ENCODE measurements around the gene SLCO4A1.

SLCO4A1 gene

DNA sequence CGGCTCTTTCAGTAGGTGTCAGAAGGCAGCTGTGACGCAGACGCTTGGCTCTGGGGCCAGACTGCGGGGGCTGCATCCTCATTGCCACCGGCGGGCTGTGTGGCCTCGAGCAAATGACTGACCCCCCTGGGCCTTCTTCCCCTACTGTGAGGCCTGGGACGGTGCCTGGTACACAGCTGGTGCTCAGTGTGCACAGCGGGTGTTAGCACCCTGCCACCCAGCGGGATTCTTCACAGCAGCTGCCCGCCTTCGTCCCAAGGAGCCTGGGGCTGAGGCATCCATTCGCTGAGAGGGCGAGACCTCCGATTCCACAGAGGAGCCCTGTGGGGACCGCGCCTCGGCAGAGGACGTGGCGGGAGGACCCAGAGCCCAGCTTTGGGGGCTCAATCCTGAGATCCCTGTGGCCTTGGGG, 10.6 kb downstream of the SLCO4A1 start:
- DNase-seq: no peak

DNA sequence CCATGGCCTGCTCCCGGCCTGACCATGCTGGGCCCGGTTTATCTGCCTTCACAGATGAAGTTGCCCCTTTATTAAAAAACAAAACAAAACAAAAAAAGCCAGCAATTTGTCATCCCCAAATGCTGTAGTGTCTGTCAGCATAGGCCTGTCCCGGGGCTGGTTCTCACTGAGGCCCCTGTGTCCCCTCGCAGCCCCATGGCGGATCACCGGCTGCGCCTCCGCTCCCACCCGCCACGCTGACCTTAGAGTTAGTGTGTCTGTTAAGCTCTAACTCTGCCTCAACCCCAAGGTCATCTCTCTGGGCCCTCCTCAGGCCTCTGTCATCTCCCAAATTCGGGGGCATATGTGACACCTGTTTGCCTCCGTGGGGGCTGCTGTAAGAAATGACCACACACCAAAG, 11.1 kb downstream of the SLCO4A1 start:
- DNase-seq: no peak

DNA sequence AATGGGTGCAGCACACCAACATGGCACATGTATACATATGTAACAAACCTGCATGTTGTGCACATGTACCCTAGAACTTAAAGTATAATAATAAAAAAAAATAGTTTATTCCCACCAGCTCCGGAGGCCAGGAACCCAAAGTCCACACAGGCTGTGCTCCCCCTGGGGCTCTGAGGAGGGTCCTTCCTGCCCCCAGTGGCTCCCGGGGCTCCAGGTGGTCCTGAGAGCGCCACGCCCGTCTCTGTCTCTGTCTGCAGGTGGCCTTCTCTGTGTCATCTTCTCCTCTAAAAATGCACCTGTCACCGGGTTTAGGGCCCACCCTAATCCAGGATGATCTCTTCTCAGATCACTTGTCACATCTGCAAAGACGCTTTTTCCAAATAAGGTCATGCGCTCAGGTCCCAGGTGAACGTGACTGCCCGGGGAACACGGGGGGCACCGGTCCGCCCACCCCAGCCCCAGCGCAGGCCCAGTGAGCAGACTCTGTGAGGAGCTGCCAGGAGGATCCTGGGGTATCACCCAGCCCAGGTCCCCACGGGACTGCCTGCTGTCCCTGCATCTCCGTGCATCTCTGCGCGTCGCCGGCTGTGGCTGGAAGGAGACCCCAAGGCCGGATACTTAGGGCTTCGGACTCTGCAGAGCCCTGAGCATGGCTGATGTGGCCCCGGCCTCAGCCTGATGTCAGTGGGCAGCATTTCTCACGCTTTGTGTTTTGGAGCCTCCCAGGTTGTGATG, 11.8 kb downstream of the SLCO4A1 start:
- DNase-seq: no peak

DNA sequence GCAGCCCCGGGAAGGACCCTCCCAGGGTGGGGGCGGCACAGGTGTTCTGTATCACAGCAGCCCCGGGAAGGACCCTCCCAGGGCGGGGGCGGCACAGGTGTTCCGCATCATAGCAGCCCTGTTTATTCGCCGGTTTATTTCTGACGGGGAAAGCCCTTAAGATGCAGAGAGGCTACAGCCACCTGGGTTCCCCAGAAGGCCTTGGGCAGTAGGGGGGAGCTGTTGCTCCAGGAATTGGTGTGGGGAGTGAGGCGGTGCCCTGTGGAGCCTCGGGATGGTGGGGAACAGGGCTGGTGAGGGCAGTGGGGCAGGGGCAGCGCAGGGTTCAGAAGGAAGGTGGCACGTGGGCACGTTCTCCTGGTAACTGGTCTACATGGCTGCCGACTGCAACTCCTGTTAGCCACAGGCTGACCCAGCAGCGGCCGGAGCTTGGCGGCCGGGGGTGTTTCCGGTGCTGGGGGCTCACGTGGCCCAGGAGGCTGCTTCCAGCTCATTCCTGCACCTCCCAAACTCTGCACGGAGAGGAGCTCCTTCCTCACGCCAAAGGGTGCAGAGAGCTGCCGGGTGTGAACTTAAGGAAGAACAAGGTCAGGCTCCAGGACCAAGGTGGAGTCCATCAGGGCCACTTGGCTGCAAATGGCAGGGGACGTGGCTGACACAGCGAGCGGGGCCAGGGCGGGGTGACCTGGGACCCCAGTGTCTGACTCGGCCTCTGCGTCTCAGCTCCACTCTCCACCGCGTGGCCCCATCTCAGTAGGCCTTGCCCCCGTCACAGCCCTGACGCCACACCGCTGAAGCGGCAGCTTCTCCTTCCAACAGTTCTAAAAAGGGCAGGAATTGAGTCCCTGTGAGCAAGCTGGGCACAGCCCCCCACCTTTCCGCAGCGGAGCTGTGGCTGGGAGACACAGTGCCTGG, 13.2 kb downstream of the SLCO4A1 start:
- DNase-seq: no peak

DNA sequence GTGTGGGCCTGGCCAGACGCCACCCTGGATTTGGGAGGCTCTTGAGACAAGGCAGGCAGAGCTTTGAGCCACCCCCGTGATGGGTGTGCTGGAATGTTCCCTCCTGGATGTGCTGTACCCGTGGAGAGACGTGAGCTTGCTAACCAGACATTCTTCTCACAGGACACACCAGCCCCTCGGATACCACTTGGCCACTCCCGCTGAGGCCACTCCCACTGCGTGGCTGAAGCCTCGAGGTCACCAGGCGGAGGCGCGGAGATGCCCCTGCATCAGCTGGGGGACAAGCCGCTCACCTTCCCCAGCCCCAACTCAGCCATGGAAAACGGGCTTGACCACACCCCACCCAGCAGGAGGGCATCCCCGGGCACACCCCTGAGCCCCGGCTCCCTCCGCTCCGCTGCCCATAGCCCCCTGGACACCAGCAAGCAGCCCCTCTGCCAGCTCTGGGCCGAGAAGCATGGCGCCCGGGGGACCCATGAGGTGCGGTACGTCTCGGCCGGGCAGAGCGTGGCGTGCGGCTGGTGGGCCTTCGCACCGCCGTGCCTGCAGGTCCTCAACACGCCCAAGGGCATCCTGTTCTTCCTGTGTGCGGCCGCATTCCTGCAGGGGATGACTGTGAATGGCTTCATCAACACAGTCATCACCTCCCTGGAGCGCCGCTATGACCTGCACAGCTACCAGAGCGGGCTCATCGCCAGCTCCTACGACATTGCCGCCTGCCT, 14.1 kb downstream of the SLCO4A1 start:
- DNase-seq: no peak

DNA sequence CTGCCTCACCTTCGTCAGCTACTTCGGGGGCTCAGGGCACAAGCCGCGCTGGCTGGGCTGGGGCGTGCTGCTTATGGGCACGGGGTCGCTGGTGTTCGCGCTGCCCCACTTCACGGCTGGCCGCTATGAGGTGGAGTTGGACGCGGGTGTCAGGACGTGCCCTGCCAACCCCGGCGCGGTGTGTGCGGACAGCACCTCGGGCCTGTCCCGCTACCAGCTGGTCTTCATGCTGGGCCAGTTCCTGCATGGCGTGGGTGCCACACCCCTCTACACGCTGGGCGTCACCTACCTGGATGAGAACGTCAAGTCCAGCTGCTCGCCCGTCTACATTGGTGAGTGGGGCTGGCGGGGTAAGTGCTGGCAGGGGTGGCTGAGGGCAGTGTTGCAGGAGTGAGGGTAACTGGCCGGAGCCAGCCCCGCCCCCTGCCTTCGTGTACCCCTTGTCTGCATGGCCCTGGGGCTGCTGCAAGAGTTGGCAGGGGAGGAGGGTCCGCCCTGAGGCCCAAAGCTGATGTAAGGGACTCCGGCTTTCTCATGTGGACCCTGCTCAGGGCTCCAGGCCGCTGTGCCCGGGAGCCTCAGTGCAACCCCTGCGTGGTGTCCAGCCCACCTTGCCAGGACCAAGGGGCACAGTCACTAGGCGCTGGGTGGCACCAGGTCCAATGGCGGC, 14.8 kb downstream of the SLCO4A1 start:
- DNase-seq: no peak

DNA sequence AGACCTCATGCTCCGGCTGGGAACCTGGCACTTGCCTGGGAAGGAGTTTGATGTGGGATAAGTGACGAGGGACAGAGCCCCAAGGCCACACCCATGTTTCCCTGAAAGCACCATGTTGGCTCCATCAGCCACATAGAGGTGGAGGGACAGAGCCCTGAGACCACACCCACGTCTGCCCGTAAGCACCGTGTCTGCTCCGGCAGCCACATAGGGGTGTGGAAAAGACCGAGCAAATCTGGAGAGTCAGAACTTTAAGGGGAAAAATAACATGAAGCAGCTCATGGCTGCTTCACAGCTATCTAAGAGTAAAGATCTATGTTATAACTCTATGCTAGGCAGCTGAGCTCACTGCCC, 15.3 kb downstream of the SLCO4A1 start:
- DNase-seq: no peak

DNA sequence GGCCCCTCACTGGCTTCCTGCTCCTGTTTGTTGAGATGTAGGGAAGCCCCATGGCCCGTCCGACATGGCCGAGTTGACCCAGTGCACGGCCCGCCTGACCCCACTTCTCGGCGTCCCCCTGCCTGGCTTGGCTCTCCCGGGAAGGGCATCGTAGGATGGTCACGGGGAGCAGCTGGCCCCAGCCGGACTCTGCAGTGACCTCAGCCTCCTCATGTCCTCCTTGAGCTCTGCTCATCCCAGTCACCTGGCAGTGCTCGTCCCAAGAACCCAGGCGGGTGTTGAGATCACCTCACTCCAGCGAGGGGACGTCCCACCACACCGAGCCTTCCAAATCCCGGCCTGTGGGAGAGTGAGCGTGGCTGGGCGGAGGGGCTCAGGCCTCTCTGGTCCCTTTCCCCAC, 15.7 kb downstream of the SLCO4A1 start:
- no peak for DNase-seq

DNA sequence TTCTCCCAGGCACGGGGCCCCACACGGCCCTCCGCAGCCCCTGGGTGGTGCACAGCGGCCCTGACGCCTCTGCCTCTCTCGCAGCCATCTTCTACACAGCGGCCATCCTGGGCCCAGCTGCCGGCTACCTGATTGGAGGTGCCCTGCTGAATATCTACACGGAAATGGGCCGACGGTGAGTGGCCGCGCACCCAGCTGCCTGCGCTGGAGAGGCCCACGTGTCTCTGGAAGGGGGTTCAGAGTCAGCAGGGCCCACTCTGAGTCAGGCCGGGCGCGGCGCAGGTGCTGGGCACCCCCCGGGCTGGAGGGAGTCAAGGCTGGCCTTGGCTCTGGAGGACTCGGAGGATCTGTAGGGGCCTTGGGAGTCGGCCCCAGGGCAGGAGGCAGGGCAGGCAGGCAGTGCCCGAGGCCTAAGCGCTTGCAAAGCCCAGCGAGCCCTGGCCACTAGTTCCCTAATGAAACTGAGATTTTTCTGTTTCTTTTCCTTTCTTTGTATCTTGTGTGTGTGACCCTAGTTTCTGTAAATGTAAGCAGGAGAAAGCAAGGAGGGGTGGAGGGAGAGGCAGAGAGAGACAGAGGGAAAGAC, 16.4 kb downstream of the SLCO4A1 start:
- no peak for DNase-seq

DNA sequence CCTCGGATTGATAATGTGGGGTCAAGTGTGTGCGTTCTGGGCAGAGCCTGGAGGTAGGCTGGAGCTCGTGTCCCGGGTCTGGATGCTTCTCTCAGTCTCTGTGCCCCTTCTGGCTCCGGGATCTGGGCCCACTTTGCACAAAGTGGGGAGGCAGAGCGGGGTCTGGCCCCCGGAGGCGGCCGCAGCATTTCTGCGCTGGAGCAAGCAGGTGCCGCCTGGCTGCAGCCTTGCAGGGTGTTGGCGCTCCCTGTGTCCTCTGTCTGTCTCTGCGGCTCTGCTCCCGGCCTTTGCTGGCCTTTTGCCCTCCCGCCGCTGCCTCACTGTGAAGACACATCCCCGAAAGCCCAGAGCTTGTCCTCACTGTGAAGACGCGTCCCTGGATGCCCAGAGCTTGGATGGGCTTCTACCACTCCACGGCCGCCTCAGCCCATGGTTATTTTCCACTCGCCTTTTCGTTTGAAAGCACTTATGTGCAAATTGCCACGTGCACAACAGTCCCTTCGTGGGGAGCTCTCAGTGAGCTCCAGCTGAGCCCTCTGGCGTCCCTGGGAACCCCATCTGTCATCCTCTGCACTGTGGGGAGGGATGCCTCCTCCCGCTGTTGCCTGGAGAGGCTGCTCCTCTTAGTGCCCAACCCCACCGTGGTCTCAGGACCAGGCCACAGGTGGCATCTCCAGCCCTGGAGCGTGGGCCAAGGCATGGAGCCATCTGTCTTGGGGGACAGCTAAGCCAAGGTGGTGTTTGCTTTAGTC, 17.4 kb downstream of the SLCO4A1 start:
- no peak for DNase-seq

DNA sequence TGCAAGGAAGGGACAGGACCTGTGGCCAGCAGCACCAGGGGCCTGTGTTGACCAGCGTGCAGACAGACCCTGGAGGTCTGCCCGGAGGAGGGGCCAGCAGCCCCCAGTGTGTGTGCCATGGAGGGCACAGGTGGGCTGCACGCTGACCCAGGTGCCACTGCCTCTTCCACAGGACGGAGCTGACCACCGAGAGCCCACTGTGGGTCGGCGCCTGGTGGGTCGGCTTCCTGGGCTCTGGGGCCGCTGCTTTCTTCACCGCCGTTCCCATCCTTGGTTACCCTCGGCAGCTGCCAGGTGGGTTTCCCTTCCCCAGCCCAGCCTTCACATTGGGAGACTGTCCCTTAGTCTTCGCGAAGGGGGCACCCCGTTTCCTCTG, 17.9 kb downstream of the SLCO4A1 start:
- DNase-seq: no peak

DNA sequence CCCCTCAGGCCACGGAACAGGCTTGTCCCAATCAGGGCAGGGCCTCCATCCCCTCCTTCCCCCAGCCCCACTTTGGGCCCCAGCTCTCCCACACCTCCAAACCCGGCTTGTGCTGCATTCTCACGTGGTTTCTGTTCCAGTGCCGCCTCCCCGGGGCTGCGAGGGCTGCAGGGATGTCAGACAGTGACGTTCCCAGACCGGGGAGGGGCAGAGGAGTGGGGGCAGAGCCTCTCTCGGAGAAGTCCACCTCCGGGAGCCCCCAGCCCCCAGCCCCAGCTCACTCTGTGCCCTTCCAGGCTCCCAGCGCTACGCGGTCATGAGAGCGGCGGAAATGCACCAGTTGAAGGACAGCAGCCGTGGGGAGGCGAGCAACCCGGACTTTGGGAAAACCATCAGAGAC, 18.5 kb downstream of the SLCO4A1 start:
- DNase-seq: no peak

DNA sequence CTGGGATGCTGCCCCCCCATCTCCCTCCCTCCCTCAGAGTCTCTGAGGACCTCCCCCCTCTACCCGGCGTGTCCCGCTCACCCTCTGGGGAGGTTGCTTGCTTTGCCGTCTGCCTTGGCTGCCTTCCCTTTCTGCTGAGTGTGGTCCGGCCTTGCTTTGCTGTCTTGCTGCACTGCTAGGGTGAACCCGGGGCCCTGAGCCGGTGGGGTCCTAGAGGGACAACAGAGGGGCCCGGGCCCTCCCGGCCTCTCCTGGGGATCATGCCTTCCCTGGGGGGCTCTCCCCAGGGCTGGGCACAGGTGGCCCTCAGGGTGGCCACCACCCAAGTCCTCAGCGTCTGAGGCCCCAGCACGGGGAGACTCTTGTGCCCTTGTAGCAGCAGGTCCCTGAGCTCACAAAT, 19.3 kb downstream of the SLCO4A1 start:
- no peak for DNase-seq

DNA sequence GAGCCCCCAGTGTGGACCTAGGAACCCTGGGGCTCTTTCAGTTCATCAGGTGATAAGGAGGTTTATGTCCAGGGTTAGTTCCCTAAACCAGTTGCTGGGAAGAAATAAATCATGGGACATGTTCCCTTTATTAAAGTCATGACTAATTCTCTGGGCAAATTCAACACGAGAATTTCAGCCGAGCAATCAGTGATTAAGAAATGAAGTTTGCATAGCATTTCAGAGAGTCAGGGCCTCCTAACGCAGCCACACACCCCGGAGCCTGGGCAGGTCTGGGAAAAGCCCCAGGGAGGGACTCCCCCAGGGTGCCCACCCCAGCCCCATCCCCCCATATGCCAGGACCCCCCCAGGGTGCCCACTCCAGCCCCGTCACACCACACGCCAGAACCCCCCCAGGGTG, 20.1 kb downstream of the SLCO4A1 start:
- no peak for DNase-seq

DNA sequence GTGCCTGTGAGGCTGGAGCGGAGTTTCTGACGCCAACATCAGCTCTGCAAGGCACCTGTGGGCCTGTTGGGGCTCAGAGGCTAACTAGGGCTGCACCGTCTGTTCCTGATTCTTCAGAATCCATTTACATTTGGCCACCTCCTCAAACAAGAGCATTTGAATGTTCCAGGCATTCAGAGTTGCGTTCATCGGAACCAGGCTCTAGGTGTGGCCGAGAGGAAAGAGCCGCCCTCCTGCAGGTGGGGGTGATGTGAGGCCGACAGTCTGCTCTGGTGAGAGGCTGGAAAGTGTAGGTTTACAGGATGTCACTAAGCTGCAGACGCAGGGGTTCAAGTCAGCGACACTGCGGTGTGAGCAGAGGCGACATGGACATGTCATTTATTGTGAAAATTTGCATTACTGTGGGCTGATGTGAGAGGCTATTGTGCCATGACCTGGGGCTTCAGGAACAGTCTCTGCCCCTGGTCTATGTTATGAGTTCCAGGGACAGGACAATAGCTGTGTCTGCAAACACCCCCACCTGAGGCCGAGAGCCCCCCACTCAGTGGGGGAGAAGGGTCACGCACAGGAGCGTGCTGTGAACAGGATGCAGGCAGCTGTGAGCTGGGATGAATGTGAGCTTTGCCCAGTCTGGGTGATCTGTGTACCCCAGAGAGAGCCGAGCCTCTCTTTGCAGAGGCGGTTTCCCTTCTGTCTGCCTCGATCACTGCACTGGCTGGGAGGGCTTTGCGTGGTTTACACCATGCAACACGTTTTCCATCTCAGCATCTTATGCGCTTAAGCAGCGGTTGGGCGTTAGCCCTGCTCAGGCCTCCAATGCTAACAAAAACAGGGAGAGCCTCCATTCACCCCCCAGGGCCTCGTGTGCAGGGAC, 21.1 kb downstream of the SLCO4A1 start:
- DNase-seq: no peak

DNA sequence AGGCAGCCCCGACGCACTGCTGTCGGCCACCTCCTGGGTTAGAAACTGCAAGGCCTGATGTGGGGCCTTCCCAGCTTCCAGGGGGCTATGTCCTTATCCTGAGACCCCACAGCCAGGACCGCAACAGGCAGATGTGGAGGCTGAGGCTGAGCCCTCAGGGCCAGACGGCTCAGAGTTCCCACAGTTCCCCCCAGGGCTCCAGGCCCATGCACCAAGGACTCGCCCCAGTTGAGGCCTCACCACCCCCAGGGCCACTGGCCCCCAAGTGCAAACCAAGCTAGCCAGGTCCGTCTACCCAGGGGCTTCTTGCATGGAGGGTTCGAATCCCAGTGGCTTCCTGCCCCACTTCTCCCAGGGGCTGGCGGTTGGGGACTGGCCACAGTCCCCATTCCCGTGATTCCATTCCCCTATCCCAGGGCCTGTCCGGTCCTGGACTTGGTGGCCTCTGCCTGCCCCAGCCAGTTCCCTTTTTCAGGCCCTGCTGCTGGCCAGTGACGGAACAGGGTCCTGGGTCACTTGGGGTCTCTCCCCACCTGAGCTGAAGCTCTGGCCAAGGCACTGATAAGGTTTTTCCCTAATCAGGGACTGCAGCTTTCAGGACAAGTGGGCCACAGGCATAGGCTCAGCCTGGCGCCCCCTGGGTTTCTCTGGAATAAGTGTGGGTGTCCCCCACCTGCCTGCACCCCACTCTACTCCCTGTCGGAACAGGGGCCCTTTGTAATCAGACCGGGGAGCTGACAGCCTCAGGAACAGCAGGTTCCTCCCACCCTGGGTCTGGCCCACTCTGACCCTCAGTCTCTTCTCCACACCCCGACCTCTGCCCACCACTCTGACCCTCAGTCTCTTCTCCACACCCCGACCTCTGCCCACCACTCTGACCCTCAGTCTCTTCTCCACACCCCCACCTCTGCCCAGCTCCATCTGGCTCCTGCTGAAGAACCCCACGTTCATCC, 22.0 kb downstream of the SLCO4A1 start:
- no peak for DNase-seq

DNA sequence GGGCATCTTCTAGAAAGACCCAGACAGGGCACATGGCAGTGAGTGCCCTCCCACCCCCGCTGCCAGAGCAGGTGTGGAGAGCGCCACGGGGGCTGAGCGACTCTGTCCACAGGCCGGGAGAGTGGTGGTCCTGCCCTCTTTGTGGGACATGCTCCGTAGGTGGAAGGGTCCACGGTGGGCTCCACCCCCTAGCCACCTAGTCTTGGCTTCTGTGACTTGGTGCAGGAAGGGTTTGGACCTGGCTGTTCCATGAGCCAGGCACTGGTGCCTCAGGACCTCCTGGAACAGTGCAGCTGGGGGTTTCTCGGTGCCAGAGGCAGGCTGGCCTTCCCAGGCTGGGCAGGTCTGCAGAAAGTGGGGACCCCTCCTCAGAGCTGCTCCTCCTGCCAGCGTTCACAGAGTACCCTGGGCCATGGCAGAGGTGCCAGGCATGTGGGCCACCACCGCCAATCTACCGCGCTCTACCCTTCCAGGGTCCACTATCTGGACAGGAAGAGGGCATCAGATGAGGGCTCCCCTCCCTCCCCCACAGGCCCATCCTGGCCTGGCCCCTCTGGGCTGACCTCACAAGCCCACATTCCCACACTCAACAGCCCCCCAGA, 23.0 kb downstream of the SLCO4A1 start:
- DNase-seq: no peak

DNA sequence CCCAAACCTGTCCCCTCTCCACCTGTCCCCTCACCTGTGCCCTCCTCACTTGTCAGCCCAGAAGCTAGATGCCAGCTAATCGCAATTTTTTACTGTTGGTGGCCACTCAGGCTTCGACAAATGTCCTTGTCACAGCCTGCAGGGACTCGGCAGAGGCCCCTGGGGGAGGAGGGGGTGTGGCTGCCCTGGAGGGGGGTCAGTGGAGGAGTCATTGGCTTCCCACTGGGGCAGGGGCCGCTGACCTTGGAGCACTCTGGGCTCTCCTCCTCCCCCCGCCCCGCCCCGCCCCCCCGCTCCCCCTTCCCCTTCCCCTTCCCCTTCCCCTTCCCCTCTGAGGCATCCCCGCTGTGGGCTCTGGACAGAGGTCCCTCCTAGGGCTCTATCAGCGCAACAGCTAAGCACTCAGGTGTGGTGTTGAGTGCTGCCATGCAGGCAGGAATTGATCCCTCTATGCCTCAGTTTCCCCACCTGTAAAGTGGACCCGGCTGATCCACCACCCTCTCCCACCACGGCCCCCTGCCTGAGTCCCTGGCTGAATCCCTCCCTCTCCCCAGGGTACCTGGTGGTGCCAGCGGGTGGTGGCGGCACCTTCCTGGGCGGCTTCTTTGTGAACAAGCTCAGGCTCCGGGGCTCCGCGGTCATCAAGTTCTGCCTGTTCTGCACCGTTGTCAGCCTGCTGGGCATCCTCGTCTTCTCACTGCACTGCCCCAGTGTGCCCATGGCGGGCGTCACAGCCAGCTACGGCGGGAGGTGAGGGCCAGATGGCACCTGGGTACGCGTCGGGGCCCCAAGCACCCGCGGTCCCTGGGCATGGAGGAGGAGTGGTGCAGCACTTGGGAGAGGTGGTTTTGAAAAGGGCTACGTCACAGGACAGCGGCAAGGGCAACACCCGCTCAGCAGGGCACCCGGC, 23.8 kb downstream of the SLCO4A1 start:
- no peak for DNase-seq
